H1 (cell line): ENCODE data around the gene FRA10AC1. TPM values are rescaled to one million over a fixed set of nuclear protein-coding genes. Genes with fewer than 3 reads are reported as not detected.
A peak's percentile ranks its signal among the peaks of the same experiment; 100 is the strongest.

Experiments
- CTCF ChIA-PET: fragments of 300-600 bp; sonication (Branson Sonifier 250); formaldehyde crosslinking; loops from one replicate; lab custom pipeline; 2021; ENCODE audit not compliant: partially characterized antibody; lab: Charles Lee
- POLR2A ChIA-PET: fragments of 300-600 bp; sonication (Branson Sonifier 250); formaldehyde crosslinking; loops from one replicate; lab custom pipeline; 2021; ENCODE audit warnings: inconsistent platforms; ENCODE audit not compliant: partially characterized antibody; lab: Charles Lee
- DNase-seq, 2 experiments: peaks; one replicate each; pipeline versions ENCODE4 v3.0.0 to v3.0.0-alpha.2; 2010 to 2022; ENCODE audit warnings: low spot score in 2 of 2, low read depth in 1 of 2, mixed read lengths in 1 of 2
- FAIRE-seq: peaks from 2 replicates; lab custom pipeline; 2011; peaks lifted over from hg19 to GRCh38; lab: Jason Lieb, UNC
- H2AFZ ChIP-seq: 2 replicates; pipeline ENCODE4 v1.8.1; 2012; ENCODE audit warnings: low read length, inconsistent platforms
- H2AK5ac ChIP-seq: 2 replicates; pipeline ENCODE4 v1.6.1; 2013; ENCODE audit warnings: low read depth, low read length
- H2BK120ac ChIP-seq: replicated peaks from 2 replicates; pipeline ENCODE3; 2013; ENCODE audit warnings: low read depth, low read length, inconsistent platforms
- H2BK12ac ChIP-seq: 2 replicates; pipeline ENCODE4 v1.6.1; 2013; ENCODE audit warnings: low read depth, low read length
- H2BK15ac ChIP-seq: 2 replicates; pipeline ENCODE4 v1.6.1; 2013; ENCODE audit warnings: low read length
- H2BK20ac ChIP-seq: 2 replicates; pipeline ENCODE4 v1.6.1; 2013; ENCODE audit warnings: low read length
- H2BK5ac ChIP-seq: 2 replicates; pipeline ENCODE4 v1.6.1; 2013; ENCODE audit warnings: low read depth, low read length
- H3K14ac ChIP-seq: 2 replicates; pipeline ENCODE4 v1.6.1; 2013; ENCODE audit warnings: inconsistent platforms; ENCODE audit not compliant: insufficient read length
- H3K18ac ChIP-seq: 2 replicates; pipeline ENCODE4 v1.6.1; 2013; ENCODE audit warnings: low read length; ENCODE audit errors: extremely low read depth
- H3K23ac ChIP-seq: 2 replicates; pipeline ENCODE4 v1.6.1; 2013; ENCODE audit warnings: inconsistent platforms; ENCODE audit not compliant: insufficient read length
- H3K23me2 ChIP-seq: 2 replicates; pipeline ENCODE4 v1.6.1; 2013; ENCODE audit warnings: low read depth, low read length
- H3K27ac ChIP-seq: 2 replicates; pipeline ENCODE4 v1.6.1; 2011; ENCODE audit warnings: low read depth, low read length, inconsistent platforms
- H3K27me3 ChIP-seq, 4 experiments: replicated peaks in 1 of 4; 1 replicate in 1 of 4; 2 replicates in 3 of 4; pipeline versions ENCODE4 v1.6.1 to v1.8.1; 2011 to 2013; ENCODE audit warnings: low read length in 3 of 4, mild to moderate bottlenecking in 3 of 4, inconsistent platforms in 2 of 4, mixed read lengths in 2 of 4, moderate library complexity in 1 of 4; ENCODE audit not compliant: control insufficient read depth in 3 of 4, insufficient read depth in 3 of 4; ENCODE audit errors: extremely low read depth in 1 of 4
- H3K36me3 ChIP-seq, 4 experiments: 2 replicates each; pipeline versions ENCODE4 v1.6.1 to v1.8.1; 2011 to 2013; ENCODE audit warnings: mild to moderate bottlenecking in 4 of 4, low read length in 3 of 4, moderate library complexity in 2 of 4, control low read depth in 1 of 4, inconsistent platforms in 1 of 4; ENCODE audit not compliant: insufficient read depth in 4 of 4, control insufficient read depth in 2 of 4
- H3K4ac ChIP-seq: replicated peaks from 2 replicates; pipeline ENCODE3; 2013; ENCODE audit warnings: low read length, low read depth, mixed read lengths, inconsistent platforms; ENCODE audit not compliant: insufficient read length
- H3K4me1 ChIP-seq, 4 experiments: replicated peaks in 1 of 4; 1 replicate in 1 of 4; 2 replicates in 3 of 4; pipeline versions ENCODE4 v1.6.1 to v1.8.1; 2011 to 2013; ENCODE audit warnings: low read length in 3 of 4, inconsistent platforms in 2 of 4, mixed read lengths in 1 of 4; ENCODE audit not compliant: insufficient read depth in 4 of 4, control insufficient read depth in 3 of 4
- H3K4me2 ChIP-seq, 2 experiments: 2 replicates each; pipeline versions ENCODE4 v1.6.1 to v1.8.1; 2011 to 2013; ENCODE audit warnings: low read depth in 2 of 2, low read length in 2 of 2, control low read depth in 1 of 2, inconsistent platforms in 1 of 2, mild to moderate bottlenecking in 1 of 2; ENCODE audit not compliant: insufficient read depth in 1 of 2
- H3K4me3 ChIP-seq, 4 experiments: fragments of 200-600, 300-600 bp in 1 of 4; sonication (generic), shearing (Covaris generic), sonication (Bioruptor Twin) in 1 of 4; 2 replicates each; pipeline versions ENCODE4 v1.5.1 to v1.8.1; 2011 to 2016; ENCODE audit warnings: low read length in 4 of 4, low read depth in 3 of 4, control low read depth in 2 of 4, inconsistent platforms in 2 of 4, mild to moderate bottlenecking in 2 of 4, mixed read lengths in 1 of 4, moderate library complexity in 1 of 4; ENCODE audit not compliant: insufficient read depth in 2 of 4; ENCODE audit errors: extremely low read depth in 1 of 4
- H3K56ac ChIP-seq: replicated peaks from 2 replicates; pipeline ENCODE3; 2013; ENCODE audit warnings: low read depth, mild to moderate bottlenecking, mixed read lengths, low read length, inconsistent platforms; ENCODE audit not compliant: insufficient read length
- H3K79me1 ChIP-seq: 2 replicates; pipeline ENCODE4 v1.6.1; 2013; ENCODE audit warnings: low read depth, low read length, control low read depth
- H3K79me2 ChIP-seq, 2 experiments: 2 replicates each; pipeline versions ENCODE4 v1.6.1 to v1.8.1; 2012 to 2013; ENCODE audit warnings: low read length in 2 of 2, mild to moderate bottlenecking in 2 of 2, inconsistent platforms in 1 of 2; ENCODE audit not compliant: insufficient read depth in 2 of 2, control insufficient read depth in 1 of 2
- H3K9ac ChIP-seq, 4 experiments: replicated peaks in 1 of 4; 1 replicate in 1 of 4; 2 replicates in 3 of 4; pipeline versions ENCODE4 v1.6.1 to v1.8.1; 2011 to 2013; ENCODE audit warnings: low read depth in 3 of 4, low read length in 3 of 4, control low read depth in 2 of 4, mild to moderate bottlenecking in 2 of 4, moderate library complexity in 2 of 4, inconsistent platforms in 1 of 4; ENCODE audit errors: extremely low read depth in 1 of 4
- H3K9me3 ChIP-seq, 2 experiments: 2 replicates each; pipeline versions ENCODE4 v1.6.1 to v1.8.1; 2012 to 2013; ENCODE audit warnings: mild to moderate bottlenecking in 2 of 2, moderate library complexity in 2 of 2, control low read depth in 1 of 2, inconsistent platforms in 1 of 2, low read depth in 1 of 2, low read length in 1 of 2, mixed read lengths in 1 of 2; ENCODE audit not compliant: insufficient read depth in 2 of 2
- H4K20me1 ChIP-seq, 2 experiments: replicated peaks in 1 of 2; 2 replicates each; pipeline versions ENCODE3 to v1.8.1; 2011 to 2013; ENCODE audit warnings: inconsistent platforms in 2 of 2, low read length in 2 of 2, mild to moderate bottlenecking in 1 of 2; ENCODE audit not compliant: insufficient read depth in 2 of 2, control insufficient read depth in 1 of 2
- H4K5ac ChIP-seq: 2 replicates; pipeline ENCODE4 v1.6.1; 2013; ENCODE audit warnings: low read length, low read depth, mixed read lengths, inconsistent platforms; ENCODE audit not compliant: insufficient read length
- H4K8ac ChIP-seq: 2 replicates; pipeline ENCODE4 v1.8.0; 2013; ENCODE audit warnings: mild to moderate bottlenecking, moderate library complexity, low read length, inconsistent platforms; ENCODE audit not compliant: insufficient read depth; ENCODE audit errors: extremely low read depth
- H4K91ac ChIP-seq: replicated peaks from 2 replicates; pipeline ENCODE3; 2013; ENCODE audit warnings: low read length, mixed read lengths, inconsistent platforms; ENCODE audit not compliant: insufficient read length
- PHF8 ChIP-seq: fragments of 200-600 bp; sonication (generic); conservative IDR thresholded peaks from 2 replicates; pipeline ENCODE4 v1.7.1; 2012; ENCODE audit warnings: low read depth, mild to moderate bottlenecking, inconsistent platforms, low read length, moderate library complexity
- SRF ChIP-seq: IDR thresholded peaks from 2 replicates; pipeline ENCODE4 v1.6.1; 2011; ENCODE audit warnings: mild to moderate bottlenecking, low read depth, low read length, moderate library complexity
- WGBS, 2 experiments: shearing (Covaris generic) in 1 of 2; methylation state at CpG; one replicate each; pipeline versions ENCODE4 v1.1.6 to v1.1.7; 2013 to 2015; ENCODE audit warnings: low lambda C conversion rate in 2 of 2, mixed read lengths in 2 of 2, inconsistent platforms in 1 of 2, low coverage in 1 of 2, missing lambda C conversion rate in 1 of 2; ENCODE audit not compliant: insufficient replicate concordance in 2 of 2, insufficient coverage in 1 of 2, insufficient read length in 1 of 2; ENCODE audit errors: extremely low coverage in 1 of 2, missing lambda C conversion rate in 1 of 2; 5-methylcytosine and 5-hydroxymethylcytosine counted together
- polyA plus RNA-seq, 7 experiments: library from polyadenylated mRNA; depleted of rRNA in 3 of 7; stranded (reverse) in 5 of 7; unstranded in 2 of 7; fragments of >200 nt in 5 of 7; fragments of 200-250 nt in 2 of 7; gene quantifications; 1 replicate in 5 of 7; 2 replicates in 1 of 7; 4 replicates in 1 of 7; pipeline versions ENCODE4 v1.2.1 to v1.2.3, GENCODE V29; 2011 to 2013; ENCODE audit warnings: missing spikeins in 2 of 7, mixed read lengths in 2 of 7
- total RNA-seq: library from RNA; stranded (reverse); fragmentation: NEBNext Ultra II Directional; extraction: Animal tissue kit (Norgen Biotek cat#: 25700); gene quantifications from 2 replicates; pipeline ENCODE4 v1.2.1, GENCODE V29; 2021
- TF ChIP-seq, protein P1 (sequence below): IDR thresholded peaks from 2 replicates; pipeline ENCODE4 v1.6.1; 2012; ENCODE audit warnings: inconsistent platforms

Gene FRA10AC1
- total and polyA plus RNA-seq, 2 of the 8 experiments (the other 6 are each of a cell fraction or from before 2014, with no cell fraction given) = 4.4 to 13.5 TPM

GRCh38 chr10:93746844-93747284 is 44.5 kb upstream of the FRA10AC1 start:
- ChIA-PET CTCF (interaction anchor here (0.6 to 9.7 kb wide), 20 partner anchors 10 to 664 kb away, joined by 3 to 287 read pairs (median 19); partner anchors contain the start of gene LGI1), POLR2A (no interaction called here)
- Histone ChIP-seq H3K9ac (peak overlapping the region in 1 of 4 experiments; percentile 7; a peak in 1 of 7 replicates), H3K4me1 (peaks cover 9 to 30% (median 24%) of the 10 kb centered on the region in 4 experiments), H2BK20ac (peak overlapping the region; percentile 9; the same call in 1 of the 2 replicates), H3K79me1 (no peaks in the 10 kb centered on the region), H3K4me3 (no peak overlapping the region), H3K27me3 (no peaks in the 10 kb centered on the region), H3K4ac (no peak overlapping the region), H2BK15ac (no peak overlapping the region), H3K14ac (no peak overlapping the region), H3K23ac (no peak overlapping the region), H2AK5ac (no peak overlapping the region), H3K56ac (peak overlapping the region; percentile 56), H3K27ac (no peak overlapping the region), H2AFZ (peak overlapping the region; percentile 42; the same call in 1 of the 2 replicates), H3K79me2 (no peaks in the 10 kb centered on the region), H2BK12ac (peak overlapping the region; percentile 13; the same call in 1 of the 2 replicates), H4K91ac (peak overlapping the region; percentile 72), H2BK120ac (peak overlapping the region; percentile 82), H3K36me3 (no peaks in the 10 kb centered on the region; a peak in 1 of 8 replicates), H4K20me1 (no peaks in the 10 kb centered on the region), H3K18ac (no peak overlapping the region), H3K9me3 (no peaks in the 10 kb centered on the region), H4K8ac (no peak overlapping the region), H3K4me2 (peak overlapping the region; percentile 4 to 11), H2BK5ac (peak overlapping the region; percentile 46; the same call in 1 of the 2 replicates), H3K23me2 (peaks cover under 1% of the 10 kb centered on the region; the same call in 1 of the 2 replicates), H4K5ac (peak overlapping the region; percentile 42)
- 57% methylated on average over 4 of the region's 4 CpGs; no CpG with 5 or more reads in 1 of the 2 experiments for WGBS, 2 experiments
- DNase-seq = peak; percentile 66 to 80
- peak; percentile 87 for FAIRE-seq
- TF ChIP-seq PHF8 = no peak
- TF ChIP-seq, protein P1, sequence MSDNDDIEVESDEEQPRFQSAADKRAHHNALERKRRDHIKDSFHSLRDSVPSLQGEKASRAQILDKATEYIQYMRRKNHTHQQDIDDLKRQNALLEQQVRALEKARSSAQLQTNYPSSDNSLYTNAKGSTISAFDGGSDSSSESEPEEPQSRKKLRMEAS = peak; percentile 54; the same call in 1 of the 2 replicates
- no peak for TF ChIP-seq SRF
